Thymus (tissue), 14 donors: ENCODE measurements around the gene KIR3DL2. TPM values are rescaled to one million over a fixed set of nuclear protein-coding genes. Genes with fewer than 3 reads are reported as not detected.
"Not testable (repeated sequence)": the region's sequence is repeated elsewhere in the genome, so short reads cannot be mapped to it uniquely, and the experiment has no call there.

Experiments used
- DNase-seq, 9 donors: peaks; one replicate each; pipeline ENCODE4 v3.0.0-alpha.2; 2013; ENCODE audit warnings: low spot score in 9 of 9, low read depth in 6 of 9, missing footprints in 1 of 9
- H3K27ac ChIP-seq, 2 donors: one replicate each; pipeline ENCODE4 v1.5.1; 2013; ENCODE audit warnings: control low read depth in 1 of 2, low read depth in 1 of 2, low read length in 1 of 2, mild to moderate bottlenecking in 1 of 2, moderate library complexity in 1 of 2
- H3K27me3 ChIP-seq, 2 donors: one replicate each; pipeline ENCODE4 v1.5.1; 2013; ENCODE audit warnings: low read length in 1 of 2; ENCODE audit not compliant: control insufficient read depth in 2 of 2, insufficient read depth in 1 of 2
- H3K36me3 ChIP-seq, 2 donors: one replicate each; pipeline ENCODE4 v1.5.1; 2013; ENCODE audit warnings: low read length in 1 of 2, mild to moderate bottlenecking in 1 of 2, moderate library complexity in 1 of 2; ENCODE audit not compliant: control insufficient read depth in 2 of 2, insufficient read depth in 2 of 2
- H3K4me1 ChIP-seq, 2 donors: one replicate each; pipeline ENCODE4 v1.5.1; 2013; ENCODE audit warnings: low read length in 2 of 2; ENCODE audit not compliant: control insufficient read depth in 2 of 2, insufficient read depth in 2 of 2
- H3K4me3 ChIP-seq, 2 donors: one replicate each; pipeline ENCODE4 v1.5.1; 2013; ENCODE audit warnings: low read length in 2 of 2, control low read depth in 1 of 2, mild to moderate bottlenecking in 1 of 2
- H3K9me3 ChIP-seq, 2 donors: one replicate each; pipeline ENCODE4 v1.5.1; 2013; ENCODE audit warnings: low read length in 1 of 2, mild to moderate bottlenecking in 1 of 2; ENCODE audit not compliant: control insufficient read depth in 2 of 2, insufficient read depth in 1 of 2
- WGBS: extraction: QIAGEN DNeasy Blood & Tissue Kit; methylation state at CpG from one replicate; pipeline ENCODE4 v1.1.7; 2013; 5-methylcytosine and 5-hydroxymethylcytosine counted together
- long read RNA-seq, 10 donors: transcript quantifications; one replicate each; lab custom pipeline, GENCODE V29; 2026
- polyA plus RNA-seq: library from polyadenylated mRNA; stranded (reverse); fragments of 200-250 nt; gene quantifications from one replicate; pipeline ENCODE4 v1.2.3, GENCODE V29; 2013
- total RNA-seq: library from RNA; stranded (reverse); fragments of 120-200 nt; gene quantifications from one replicate; pipeline ENCODE4 v1.2.4, GENCODE V29; 2013
- donor health status: healthy.

Gene KIR3DL2
- not detected for total RNA-seq
- 0.21 TPM for polyA plus RNA-seq
- long read RNA-seq, donor 1 = 0 reads
- long read RNA-seq, donor 2 = 0 reads
- long read RNA-seq, donor 3 = 0 reads
- long read RNA-seq, donor 4 = 0 reads
- long read RNA-seq, donor 5 = 0 reads
- long read RNA-seq, donor 6 = 0 reads
- long read RNA-seq, donor 7 = 0 reads
- long read RNA-seq, donor 8 = 0 reads
- long read RNA-seq, donor 9 = 0 reads
- long read RNA-seq, donor 10 = 0 reads

GRCh38 chr19:54850061-54850640, at the start of gene KIR3DL2:
Gene KIR3DL2 (plus strand): TSS chr19:54850443. CDS start chr19:54850476, 33 bp downstream.
- H3K4me1 ChIP-seq, H3K27me3 ChIP-seq, H3K36me3 ChIP-seq, H3K9me3 ChIP-seq, DNase-seq, H3K4me3 ChIP-seq, H3K27ac ChIP-seq: not testable (repeated sequence)
- WGBS = 89% methylated on average over 16 of the region's 16 CpGs

GRCh38 chr19:54803410-54803809, 46.8 kb upstream of the KIR3DL2 start, which contains the start of gene KIR2DL4:
Gene KIR2DL4 (plus strand): TSS chr19:54803610. CDS start chr19:54803652, 42 bp downstream.
- no peak for DNase-seq
- H3K27me3 ChIP-seq = no peaks in the 10 kb centered on the region
- no peaks in the 10 kb centered on the region for H3K36me3 ChIP-seq
- peaks cover 0 to 1% of the 10 kb centered on the region in 2 donors for H3K9me3 ChIP-seq
- no peak within 1 kb of the TSS for H3K4me3 ChIP-seq
- H3K4me1 ChIP-seq = no peaks in the 10 kb centered on the region
- 92% methylated on average over 10 of the region's 10 CpGs for WGBS
- H3K27ac ChIP-seq = no peak within 1 kb of the TSS

DNA sequence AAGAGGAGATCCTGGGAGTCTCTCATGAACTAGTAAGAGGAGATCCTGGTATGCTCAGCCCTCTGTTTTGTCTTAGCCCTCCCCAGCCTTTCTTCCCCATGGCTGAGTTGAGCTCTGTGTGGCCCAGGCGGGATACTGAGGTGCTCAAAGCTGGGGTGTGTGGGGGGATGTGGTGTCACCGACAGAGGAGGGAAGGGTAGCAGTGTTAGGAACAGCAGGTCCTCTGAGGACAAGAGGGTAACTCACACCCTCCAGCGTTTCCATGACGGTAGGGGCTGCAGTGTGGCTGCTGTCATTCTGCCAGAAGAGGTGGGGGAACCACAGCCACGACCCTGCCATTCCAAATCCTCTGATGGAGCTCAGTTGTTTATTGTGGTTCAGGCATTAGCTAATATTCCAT, 46.1 kb upstream of the KIR3DL2 start:
- no peak for DNase-seq
- H3K27me3 ChIP-seq = no peaks in the 10 kb centered on the region

GRCh38 chr19:54804571-54804970, 45.7 kb upstream of the KIR3DL2 start:
- no peak overlapping the region for H3K27ac ChIP-seq
- H3K9me3 ChIP-seq = peaks cover 0 to 1% of the 10 kb centered on the region in 2 donors
- no peak overlapping the region for H3K4me3 ChIP-seq
- WGBS = 88% methylated on average over 10 of the region's 10 CpGs
- no peak for DNase-seq
- H3K4me1 ChIP-seq = no peaks in the 10 kb centered on the region
- no peaks in the 10 kb centered on the region for H3K27me3 ChIP-seq
- no peaks in the 10 kb centered on the region for H3K36me3 ChIP-seq

More for the DNA sequence above, 46.1 kb upstream of the KIR3DL2 start:
- Histone ChIP-seq H3K9me3 (peaks cover 0 to 1% of the 10 kb centered on the region in 2 donors), H3K36me3 (no peaks in the 10 kb centered on the region), H3K4me1 (no peaks in the 10 kb centered on the region), H3K27ac (no peak overlapping the region), H3K4me3 (no peak overlapping the region)
- WGBS = 71% methylated on average over 5 of the region's 5 CpGs

DNA sequence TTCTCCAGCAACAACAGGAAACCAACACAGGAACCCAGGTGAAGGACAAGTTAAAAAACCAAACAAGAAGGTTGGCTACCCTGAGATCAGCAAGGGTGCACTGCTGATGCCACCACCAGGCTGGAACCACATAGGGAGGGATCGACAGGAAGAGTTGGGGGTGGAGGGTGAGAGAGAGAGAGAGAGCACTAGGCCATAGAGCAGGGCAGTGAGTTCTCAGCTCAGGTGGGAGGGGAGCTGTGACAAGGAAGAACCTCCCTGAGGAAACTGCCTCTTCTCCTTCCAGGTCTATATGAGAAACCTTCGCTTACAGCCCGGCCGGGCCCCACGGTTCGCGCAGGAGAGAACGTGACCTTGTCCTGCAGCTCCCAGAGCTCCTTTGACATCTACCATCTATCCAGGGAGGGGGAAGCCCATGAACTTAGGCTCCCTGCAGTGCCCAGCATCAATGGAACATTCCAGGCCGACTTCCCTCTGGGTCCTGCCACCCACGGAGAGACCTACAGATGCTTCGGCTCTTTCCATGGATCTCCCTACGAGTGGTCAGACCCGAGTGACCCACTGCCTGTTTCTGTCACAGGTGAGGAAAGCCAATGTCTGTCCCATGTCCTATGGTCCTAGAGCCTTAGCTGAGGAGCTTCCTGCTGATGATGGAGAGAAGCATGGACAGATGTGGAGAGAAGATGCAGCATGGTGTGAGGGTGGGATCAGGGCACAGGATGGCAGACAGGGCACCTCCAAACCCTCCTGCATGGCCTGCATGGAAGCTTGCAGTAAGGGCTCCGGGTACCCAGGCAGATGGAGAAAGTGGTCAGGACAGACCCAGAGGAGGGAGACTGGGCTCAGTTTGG, 44.4 kb upstream of the KIR3DL2 start:
- H3K27me3 ChIP-seq = no peaks in the 10 kb centered on the region
- H3K4me1 ChIP-seq = no peaks in the 10 kb centered on the region
- no peak overlapping the region for H3K27ac ChIP-seq
- no peak for DNase-seq
- WGBS = 92% methylated on average over 14 of the region's 14 CpGs
- H3K36me3 ChIP-seq = no peaks in the 10 kb centered on the region
- no peak overlapping the region for H3K4me3 ChIP-seq
- peaks cover 0 to 1% of the 10 kb centered on the region in 2 donors for H3K9me3 ChIP-seq

- Histone ChIP-seq H3K9me3 (peaks cover 0 to 1% of the 10 kb centered on the region in 2 donors), H3K4me3 (no peak overlapping the region), H3K27me3 (no peaks in the 10 kb centered on the region), H3K36me3 (no peaks in the 10 kb centered on the region), H3K27ac (no peak overlapping the region), H3K4me1 (no peaks in the 10 kb centered on the region)
- DNase-seq = no peak
- 65% methylated on average over 2 of the region's 2 CpGs for WGBS
Observed at GRCh38 chr19:54806516-54806838, 43.8 kb upstream of the KIR3DL2 start.

GRCh38 chr19:54814571-54814970, 35.7 kb upstream of the KIR3DL2 start:
- DNase-seq, H3K4me3 ChIP-seq, H3K27me3 ChIP-seq, H3K9me3 ChIP-seq, H3K36me3 ChIP-seq, H3K27ac ChIP-seq, H3K4me1 ChIP-seq: not testable (repeated sequence)
- 75% methylated on average over 3 of the region's 3 CpGs for WGBS

GRCh38 chr19:54816251-54816650, 34.0 kb upstream of the KIR3DL2 start, which contains the start of gene KIR3DL1:
Gene KIR3DL1 (plus strand): TSS chr19:54816468.
- DNase-seq = not testable (repeated sequence)

More at GRCh38 chr19:54816251-54816650, 34.0 kb upstream of the KIR3DL2 start, which contains the start of gene KIR3DL1:
- H3K4me3 ChIP-seq, H3K27ac ChIP-seq, H3K4me1 ChIP-seq, H3K27me3 ChIP-seq, H3K9me3 ChIP-seq, H3K36me3 ChIP-seq: not testable (repeated sequence)
- WGBS = 91% methylated on average over 17 of the region's 17 CpGs
